Calu3 (cell line): ENCODE data around the gene LY6G6D. TPM values are rescaled to one million over a fixed set of nuclear protein-coding genes. Genes with fewer than 3 reads are reported as not detected.
A peak's percentile ranks its signal among the peaks of the same experiment; 100 is the strongest.

Experiments used
- BruUV-seq: library from RNA; stranded (reverse); fragments of 400-500 nt; replicated peaks from 2 replicates; lab custom pipeline; 2021; lab: Mats Ljungman, UMichigan
- CTCF ChIA-PET: fragments of 300-600 bp; sonication (Branson Sonifier 250); formaldehyde crosslinking; loops from one replicate; lab custom pipeline; 2022; ENCODE audit warnings: antibody characterized with exemption; lab: Charles Lee
- DNase-seq: peaks from one replicate; pipeline ENCODE4 v3.0.0; 2022
- H3K27ac Mint-ChIP-seq: one replicate; pipeline ENCODE4 v1.8.0; 2022; ENCODE audit warnings: mixed read lengths; ENCODE audit not compliant: unreplicated experiment
- H3K27me3 Mint-ChIP-seq: one replicate; pipeline ENCODE4 v1.8.0; 2022; ENCODE audit warnings: mixed read lengths; ENCODE audit not compliant: unreplicated experiment
- H3K36me3 Mint-ChIP-seq: one replicate; pipeline ENCODE4 v1.8.0; 2022; ENCODE audit warnings: mild to moderate bottlenecking, moderate library complexity, mixed read lengths; ENCODE audit not compliant: insufficient read depth, unreplicated experiment
- H3K4me1 Mint-ChIP-seq: one replicate; pipeline ENCODE4 v1.8.0; 2022; ENCODE audit warnings: mild to moderate bottlenecking, low read depth, mixed read lengths; ENCODE audit not compliant: unreplicated experiment
- H3K4me3 Mint-ChIP-seq: one replicate; pipeline ENCODE4 v1.8.0; 2022; ENCODE audit warnings: mild to moderate bottlenecking, low read depth, moderate library complexity, mixed read lengths; ENCODE audit not compliant: unreplicated experiment
- H3K9me3 Mint-ChIP-seq: one replicate; pipeline ENCODE4 v1.8.0; 2022; ENCODE audit warnings: low read depth, mixed read lengths; ENCODE audit not compliant: unreplicated experiment
- intact Hi-C: fragments of 100-400 bp; cut with micrococcal nuclease; formaldehyde crosslinking; loops from one replicate; pipeline ENCODE4 v1.10.0; 2022; ENCODE audit not compliant: unreplicated experiment
- total RNA-seq: library from RNA; stranded (reverse); gene quantifications from 2 replicates; pipeline ENCODE4 v1.2.3, GENCODE V29; 2022
- TF ChIP-seq, protein P1 (sequence below): fragments of 200-600 bp; IDR thresholded peaks from one replicate; pipeline ENCODE4 v1.8.0; 2022; ENCODE audit warnings: antibody characterized with exemption; ENCODE audit not compliant: unreplicated experiment

LY6G6D gene
- total RNA-seq, 1 experiment from 2014 or later = not detected

- intact Hi-C loops = loop anchor here (1.0 kb wide), 2 partner anchors 9 to 40 kb away; no protein-coding TSS in a partner anchor
- Mint-ChIP-seq H3K27me3 (no peaks in the 10 kb centered on the region), H3K36me3 (peaks cover 67% of the 10 kb centered on the region), H3K27ac (peak overlapping the region; percentile 92), H3K9me3 (no peaks in the 10 kb centered on the region), H3K4me1 (peaks cover 29% of the 10 kb centered on the region), H3K4me3 (peak overlapping the region; percentile 89)
- CTCF ChIA-PET = interaction anchor here (0.6 to 2.3 kb wide), 15 partner anchors 10 to 223 kb away, joined by 3 to 51 read pairs (median 5); partner anchors contain the start of genes ABHD16A, HSPA1B, LSM2 and LY6G6D
- TF ChIP-seq, protein P1, sequence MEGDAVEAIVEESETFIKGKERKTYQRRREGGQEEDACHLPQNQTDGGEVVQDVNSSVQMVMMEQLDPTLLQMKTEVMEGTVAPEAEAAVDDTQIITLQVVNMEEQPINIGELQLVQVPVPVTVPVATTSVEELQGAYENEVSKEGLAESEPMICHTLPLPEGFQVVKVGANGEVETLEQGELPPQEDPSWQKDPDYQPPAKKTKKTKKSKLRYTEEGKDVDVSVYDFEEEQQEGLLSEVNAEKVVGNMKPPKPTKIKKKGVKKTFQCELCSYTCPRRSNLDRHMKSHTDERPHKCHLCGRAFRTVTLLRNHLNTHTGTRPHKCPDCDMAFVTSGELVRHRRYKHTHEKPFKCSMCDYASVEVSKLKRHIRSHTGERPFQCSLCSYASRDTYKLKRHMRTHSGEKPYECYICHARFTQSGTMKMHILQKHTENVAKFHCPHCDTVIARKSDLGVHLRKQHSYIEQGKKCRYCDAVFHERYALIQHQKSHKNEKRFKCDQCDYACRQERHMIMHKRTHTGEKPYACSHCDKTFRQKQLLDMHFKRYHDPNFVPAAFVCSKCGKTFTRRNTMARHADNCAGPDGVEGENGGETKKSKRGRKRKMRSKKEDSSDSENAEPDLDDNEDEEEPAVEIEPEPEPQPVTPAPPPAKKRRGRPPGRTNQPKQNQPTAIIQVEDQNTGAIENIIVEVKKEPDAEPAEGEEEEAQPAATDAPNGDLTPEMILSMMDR = no peak
- no TSS peak for BruUV-seq
- peak; percentile 98 for DNase-seq
Observed at GRCh38 chr6:31729515-31729978, 14.4 kb downstream of the LY6G6D start.

- Mint-ChIP-seq H3K4me3 (peak overlapping the region; percentile 89), H3K9me3 (no peaks in the 10 kb centered on the region), H3K27ac (peak overlapping the region; percentile 92), H3K36me3 (peaks cover 73% of the 10 kb centered on the region), H3K4me1 (peaks cover 29% of the 10 kb centered on the region), H3K27me3 (no peaks in the 10 kb centered on the region)
- TF ChIP-seq, protein P1 = no peak
- CTCF ChIA-PET = interaction anchor here (0.6 to 2.3 kb wide), 15 partner anchors 9 to 222 kb away, joined by 3 to 51 read pairs (median 5); partner anchors contain the start of genes ABHD16A, HSPA1B, LSM2 and LY6G6D
- no TSS peak for BruUV-seq
- peak; percentile 93 for DNase-seq
- intact Hi-C loops = loop anchor here (1.0 kb wide), 2 partner anchors 8 to 39 kb away; no protein-coding TSS in a partner anchor
Observed at GRCh38 chr6:31729979-31730630, 15.0 kb downstream of the LY6G6D start.

- Mint-ChIP-seq H3K27me3 (no peaks in the 10 kb centered on the region), H3K36me3 (peaks cover 78% of the 10 kb centered on the region), H3K4me1 (peaks cover 29% of the 10 kb centered on the region), H3K9me3 (no peaks in the 10 kb centered on the region), H3K27ac (peak overlapping the region; percentile 92), H3K4me3 (peak overlapping the region; percentile 89)
- no peak for DNase-seq
- intact Hi-C loops = no loop called here
- TF ChIP-seq, protein P1 = no peak
- CTCF ChIA-PET = interaction anchor here (1.2 to 2.3 kb wide), 6 partner anchors 9 to 44 kb away, joined by 6 to 51 read pairs (median 8); partner anchors contain the start of genes ABHD16A, LY6G6D and MSH5
- BruUV-seq = no TSS peak
Observed at GRCh38 chr6:31730631-31731086, 15.5 kb downstream of the LY6G6D start.

- TF ChIP-seq, protein P1 = no peak
- TSS peak; percentile 0 for BruUV-seq
- intact Hi-C loops = no loop called here
- Mint-ChIP-seq H3K4me1 (peaks cover 34% of the 10 kb centered on the region), H3K27me3 (no peaks in the 10 kb centered on the region), H3K27ac (no peak overlapping the region), H3K9me3 (no peaks in the 10 kb centered on the region), H3K4me3 (no peak overlapping the region), H3K36me3 (peaks cover 92% of the 10 kb centered on the region)
- no peak for DNase-seq
- CTCF ChIA-PET = no interaction called here
Observed at GRCh38 chr6:31732029-31732428, 16.9 kb downstream of the LY6G6D start.
